Transverse colon (tissue), 4 donors: Measurements from ENCODE around the gene DHRS1. TPM values are rescaled to one million over a fixed set of nuclear protein-coding genes. Genes with fewer than 3 reads are reported as not detected.

ENCODE experiments used
- DNase-seq: peaks from one replicate; pipeline ENCODE4 v3.0.0-alpha.2; 2019
- H3K27ac ChIP-seq, 4 donors: fragments of 200-600 bp; sonication (generic); 2 replicates each; pipeline ENCODE4 v1.5.1; 2016 to 2018; ENCODE audit warnings: inconsistent platforms in 4 of 4
- H3K27me3 ChIP-seq: fragments of 200-600 bp; sonication (generic); 2 replicates; pipeline ENCODE4 v1.5.1; 2017; ENCODE audit warnings: inconsistent platforms
- H3K36me3 ChIP-seq, 4 donors: fragments of 200-600 bp; sonication (generic); 2 replicates each; pipeline ENCODE4 v1.5.1; 2017 to 2019; ENCODE audit warnings: inconsistent platforms in 4 of 4
- H3K4me1 ChIP-seq, 4 donors: fragments of 200-600 bp; sonication (generic); 2 replicates each; pipeline ENCODE4 v1.5.1; 2017 to 2020; ENCODE audit warnings: inconsistent platforms in 4 of 4
- H3K4me3 ChIP-seq, 4 donors: fragments of 200-600 bp; sonication (generic); 1 replicate in 1 of 4; 2 replicates in 3 of 4; pipeline versions ENCODE4 v1.5.1 to v1.6.1; 2017 to 2019; ENCODE audit warnings: inconsistent platforms in 4 of 4
- H3K9me3 ChIP-seq, 2 donors: fragments of 200-600 bp; sonication (generic); 2 replicates each; pipeline ENCODE4 v1.5.1; 2017 to 2019; ENCODE audit warnings: inconsistent platforms in 2 of 2
- CTCF ChIP-seq, 5 experiments: fragments of 200-600 bp in 3 of 5; fragments of 450-650 bp in 2 of 5; sonication (generic) in 3 of 5; IDR thresholded peaks; 1 replicate in 2 of 5; 2 replicates in 3 of 5; pipeline ENCODE4 v1.5.1; 2016 to 2017; ENCODE audit warnings: antibody characterized with exemption in 5 of 5, inconsistent platforms in 3 of 5, mild to moderate bottlenecking in 2 of 5, moderate library complexity in 1 of 5
- EP300 ChIP-seq: sonication (generic); formaldehyde crosslinking; IDR thresholded peaks from one replicate; pipeline ENCODE4 v1.6.1; 2017; ENCODE audit warnings: antibody characterized with exemption, low read depth
- POLR2A ChIP-seq: fragments of 450-650 bp; IDR thresholded peaks from one replicate; pipeline ENCODE4 v1.6.1; 2016; ENCODE audit warnings: antibody characterized with exemption, mild to moderate bottlenecking, moderate library complexity
- POLR2AphosphoS5 ChIP-seq, 3 donors: sonication (generic); formaldehyde crosslinking; IDR thresholded peaks; one replicate each; pipeline ENCODE4 v1.6.1; 2016; ENCODE audit warnings: antibody characterized with exemption in 3 of 3
- WGBS, 2 donors: methylation state at CpG; one replicate each; pipeline ENCODE4 v1.1.5; 2018; ENCODE audit warnings: low coverage in 1 of 2; 5-methylcytosine and 5-hydroxymethylcytosine counted together
- in situ Hi-C, 4 donors: fragments of 200-750 bp; cut with MboI; loops; one replicate each; pipeline versions ENCODE4 v1.15.0 to v1.15.1; 2017; ENCODE audit warnings: low sequenced_read_pairs in 3 of 4, low pct_ligation_motif_present in 1 of 4, low pct_unique_long_range_greater_than_20kb in 1 of 4
- intact Hi-C: fragments of 100-400 bp; cut with DNase I; formaldehyde crosslinking; loops from one replicate; pipeline ENCODE4 v1.15.1; 2023; ENCODE audit warnings: low total_unique reads
- total RNA-seq, 4 donors: library from RNA; depleted of rRNA; stranded (reverse); fragments of >200 nt; gene quantifications; one replicate each; pipeline ENCODE4 v1.1.0, GENCODE V29; 2016

Gene DHRS1
- total RNA-seq, 4 donors from 2014 or later = 84.2 to 106 (median 94.6) TPM

GRCh38 chr14:24256960-24257359 is 42.6 kb downstream of the DHRS1 start:
- no peaks in the 10 kb centered on the region for H3K36me3 ChIP-seq
- DNase-seq = no peak

GRCh38 chr14:24255931-24256711 is 43.5 kb downstream of the DHRS1 start:
- Histone ChIP-seq H3K9me3 (no peaks in the 10 kb centered on the region), H3K27me3 (no peaks in the 10 kb centered on the region), H3K36me3 (no peaks in the 10 kb centered on the region), H3K27ac (no peak overlapping the region), H3K4me3 (no peak overlapping the region), H3K4me1 (no peaks in the 10 kb centered on the region)
- intact Hi-C loops = no loop called here
- TF ChIP-seq CTCF (IDR thresholded peaks at IDR 0.05) (no peak), POLR2A (no peak), EP300 (no peak), POLR2AphosphoS5 (IDR thresholded peaks at IDR 0.05) (no peak)
- in situ Hi-C loops = no loop called here
- DNase-seq = no peak
- WGBS, 2 donors = 96 to 97% methylated on average over 4 to 11 of the region's 12 CpGs

More at GRCh38 chr14:24256960-24257359, 42.6 kb downstream of the DHRS1 start:
- no peaks in the 10 kb centered on the region for H3K27me3 ChIP-seq
- no peak overlapping the region for H3K27ac ChIP-seq
- no peaks in the 10 kb centered on the region for H3K9me3 ChIP-seq
- WGBS, 2 donors = 85% methylated on average over 4 of the region's 4 CpGs; no CpG with 5 or more reads in 1 of the 2 donors
- intact Hi-C loops (no loop called here), in situ Hi-C loops (no loop called here)
- TF ChIP-seq POLR2A (no peak), CTCF (IDR thresholded peaks at IDR 0.05) (no peak), EP300 (no peak), POLR2AphosphoS5 (IDR thresholded peaks at IDR 0.05) (no peak)
- no peaks in the 10 kb centered on the region for H3K4me1 ChIP-seq
- H3K4me3 ChIP-seq = no peak overlapping the region

GRCh38 chr14:24255438-24255837 is 44.1 kb downstream of the DHRS1 start:
- H3K4me3 ChIP-seq = no peak overlapping the region
- TF ChIP-seq CTCF (IDR thresholded peaks at IDR 0.05) = no peak
- TF ChIP-seq POLR2AphosphoS5 (IDR thresholded peaks at IDR 0.05) = no peak
- no peak for TF ChIP-seq EP300
- TF ChIP-seq POLR2A = no peak
- H3K36me3 ChIP-seq = no peaks in the 10 kb centered on the region
- H3K27ac ChIP-seq = no peak overlapping the region
- WGBS, 2 donors = 90 to 96% methylated on average over 2 to 8 of the region's 8 CpGs
- H3K4me1 ChIP-seq = no peaks in the 10 kb centered on the region
- in situ Hi-C loops (no loop called here), intact Hi-C loops (no loop called here)
- no peaks in the 10 kb centered on the region for H3K27me3 ChIP-seq
- H3K9me3 ChIP-seq = no peaks in the 10 kb centered on the region
- no peak for DNase-seq

GRCh38 chr14:24254630-24255392 is 44.8 kb downstream of the DHRS1 start:
- in situ Hi-C loops = no loop called here
- Histone ChIP-seq H3K27me3 (no peaks in the 10 kb centered on the region), H3K36me3 (no peaks in the 10 kb centered on the region), H3K27ac (no peak overlapping the region), H3K9me3 (no peaks in the 10 kb centered on the region), H3K4me3 (no peak overlapping the region), H3K4me1 (no peaks in the 10 kb centered on the region)
- TF ChIP-seq POLR2AphosphoS5 (IDR thresholded peaks at IDR 0.05) (no peak), EP300 (no peak), CTCF (IDR thresholded peaks at IDR 0.05) (no peak), POLR2A (no peak)
- 93 to 100% methylated on average over 1 to 18 of the region's 19 CpGs for WGBS, 2 donors
- DNase-seq = no peak
- intact Hi-C loops = no loop called here
